ENCODE measurements around the gene AKAP8. TPM values are rescaled to one million over a fixed set of nuclear protein-coding genes. Genes with fewer than 3 reads are reported as not detected.

AKAP8 gene
- total and polyA plus RNA-seq, 2 of the 4 experiments (the other 2 are of a cell fraction) = 12.2 to 13.4 TPM

DNA sequence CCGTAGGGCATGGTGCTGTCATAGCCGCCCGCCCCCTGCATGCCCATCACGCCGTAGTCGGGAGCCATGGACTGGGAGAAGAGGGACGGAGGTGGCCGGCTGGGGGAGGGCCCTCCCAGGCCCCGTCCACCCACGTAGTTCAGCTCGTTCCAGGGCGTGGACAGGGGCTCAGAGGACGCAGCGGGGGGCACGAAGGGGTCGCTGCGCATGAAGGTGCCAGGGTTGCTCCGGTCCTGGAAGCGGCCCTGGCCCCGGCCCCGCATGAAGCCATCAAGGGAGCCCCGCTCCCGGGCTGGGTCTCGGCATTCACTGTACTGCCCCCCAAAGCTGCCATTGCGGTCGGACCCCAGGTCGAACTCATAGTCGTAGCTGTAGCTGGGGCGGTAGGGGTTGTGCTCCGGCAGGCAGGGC lies 6.7 kb downstream of the AKAP8 start:
- in situ Hi-C loops (cut with MboI; ENCODE audit: low sequenced_read_pairs) (no loop called here), dilution Hi-C loops (cut with HindIII; ENCODE audit: low sequenced_read_pairs, unreplicated experiment) (no loop called here), intact Hi-C loops (cut with micrococcal nuclease) (loop anchor here (10.0 kb wide), 1 partner anchor 268 kb away; the partner anchor contains the start of gene SYDE1)
- Histone ChIP-seq H2AK5ac (ENCODE audit: low read depth, low read length) (no peak overlapping the region), H3K27ac (ENCODE audit: insufficient read depth, low read length) (no peak overlapping the region), H3K4me3 (ENCODE audit: insufficient read depth, low read depth, low read length) (no peak overlapping the region), H3K9me1 (ENCODE audit: insufficient read depth, low read length) (peaks cover 7% of the 10 kb centered on the region), H3K4me2 (ENCODE audit: low read depth, low read length) (no peak overlapping the region), H3K4me1 (ENCODE audit: control insufficient read depth, insufficient read depth, low read length) (peaks cover 8% of the 10 kb centered on the region), H3K79me1 (ENCODE audit: low read depth in 1 of 2, low read length in 2 of 2) (peaks cover 7 to 70% of the 10 kb centered on the region in 2 experiments), H3K27me3 (ENCODE audit: control insufficient read depth, insufficient read depth, low read length) (no peaks in the 10 kb centered on the region), H2BK20ac (ENCODE audit: low read depth, low read length) (no peak overlapping the region), H2AFZ (replicated peaks; ENCODE audit: low read length, poor library complexity) (no peak overlapping the region), H2BK120ac (ENCODE audit: low read depth, low read length) (no peak overlapping the region), H4K5ac (ENCODE audit: low read depth, low read length) (no peak overlapping the region), H2BK5ac (ENCODE audit: low read depth, low read length, poor library complexity, severe bottlenecking) (no peak overlapping the region), H3K56ac (ENCODE audit: extremely low read depth, insufficient read depth, low read length) (no peak overlapping the region), H3K4ac (ENCODE audit: low read depth, low read length) (no peak overlapping the region), H4K8ac (ENCODE audit: low read depth in 2 of 2, low read length in 2 of 2) (no peak overlapping the region), H3K18ac (ENCODE audit: low read depth, low read length) (no peak overlapping the region), H3K9me3 (ENCODE audit: control insufficient read depth, insufficient read depth, low read length) (no peaks in the 10 kb centered on the region), H3K36me3 (ENCODE audit: control insufficient read depth, insufficient read depth, low read length) (peaks cover 53% of the 10 kb centered on the region), H4K20me1 (ENCODE audit: insufficient read depth, low read length) (peaks cover 45% of the 10 kb centered on the region), H3K9ac (ENCODE audit: low read depth, low read length) (no peak overlapping the region), H2AK9ac (replicated peaks; ENCODE audit: low read depth, low read length, poor library complexity) (no peak overlapping the region), H3K23ac (ENCODE audit: low read depth, low read length) (no peak overlapping the region), H3K14ac (replicated peaks; ENCODE audit: low read depth, low read length) (no peak overlapping the region), H4K91ac (ENCODE audit: insufficient read depth, low read depth, low read length) (no peak overlapping the region), H2BK15ac (ENCODE audit: low read depth, low read length) (no peak overlapping the region)
- DNase-seq (no peak), ATAC-seq (ENCODE audit: low read depth) (no peak)
- ChIA-PET POLR2A (ENCODE audit: unreplicated experiment) (no interaction called here), CTCF (no interaction called here)
- no TSS peak for BruUV-seq (replicated peaks)
- 98% methylated on average over 16 of the region's 30 CpGs; no CpG with 5 or more reads in 1 of the 2 experiments for WGBS, 2 experiments (ENCODE audit: extremely low coverage in 2 of 2, insufficient read length in 1 of 2)
- TF ChIP-seq, protein P1, sequence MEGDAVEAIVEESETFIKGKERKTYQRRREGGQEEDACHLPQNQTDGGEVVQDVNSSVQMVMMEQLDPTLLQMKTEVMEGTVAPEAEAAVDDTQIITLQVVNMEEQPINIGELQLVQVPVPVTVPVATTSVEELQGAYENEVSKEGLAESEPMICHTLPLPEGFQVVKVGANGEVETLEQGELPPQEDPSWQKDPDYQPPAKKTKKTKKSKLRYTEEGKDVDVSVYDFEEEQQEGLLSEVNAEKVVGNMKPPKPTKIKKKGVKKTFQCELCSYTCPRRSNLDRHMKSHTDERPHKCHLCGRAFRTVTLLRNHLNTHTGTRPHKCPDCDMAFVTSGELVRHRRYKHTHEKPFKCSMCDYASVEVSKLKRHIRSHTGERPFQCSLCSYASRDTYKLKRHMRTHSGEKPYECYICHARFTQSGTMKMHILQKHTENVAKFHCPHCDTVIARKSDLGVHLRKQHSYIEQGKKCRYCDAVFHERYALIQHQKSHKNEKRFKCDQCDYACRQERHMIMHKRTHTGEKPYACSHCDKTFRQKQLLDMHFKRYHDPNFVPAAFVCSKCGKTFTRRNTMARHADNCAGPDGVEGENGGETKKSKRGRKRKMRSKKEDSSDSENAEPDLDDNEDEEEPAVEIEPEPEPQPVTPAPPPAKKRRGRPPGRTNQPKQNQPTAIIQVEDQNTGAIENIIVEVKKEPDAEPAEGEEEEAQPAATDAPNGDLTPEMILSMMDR (conservative IDR thresholded peaks at IDR 0.05; ENCODE audit: low read depth, low read length) = no peak
- TF ChIP-seq CHD1 (IDR thresholded peaks at IDR 0.05; ENCODE audit: low read depth, low read length) (no peak), MAFK (IDR thresholded peaks at IDR 0.05; ENCODE audit: low read depth, low read length) (no peak), NFE2L2 (IDR thresholded peaks at IDR 0.05; ENCODE audit: low read depth, low read length) (no peak), CEBPB (IDR thresholded peaks at IDR 0.05; ENCODE audit: low read depth, low read length) (no peak), RFX5 (IDR thresholded peaks at IDR 0.05; ENCODE audit: low read depth, low read length) (no peak), MXI1 (IDR thresholded peaks at IDR 0.05; ENCODE audit: borderline replicate concordance, low read depth, low read length) (no peak), RAD21 (IDR thresholded peaks at IDR 0.05; ENCODE audit: low read length) (no peak), MAZ (IDR thresholded peaks at IDR 0.05; ENCODE audit: borderline replicate concordance, low read depth, low read length) (no peak), SMC3 (IDR thresholded peaks at IDR 0.05; ENCODE audit: low read depth, low read length) (no peak), RCOR1 (IDR thresholded peaks at IDR 0.05; ENCODE audit: insufficient replicate concordance, low read length) (no peak), BHLHE40 (IDR thresholded peaks at IDR 0.05; ENCODE audit: low read depth, low read length) (no peak), FOS (IDR thresholded peaks at IDR 0.05; ENCODE audit: low read depth, low read length) (no peak), POLR2A (IDR thresholded peaks at IDR 0.05; ENCODE audit: low read depth, low read length) (no peak)
- TF ChIP-seq, protein P2, sequence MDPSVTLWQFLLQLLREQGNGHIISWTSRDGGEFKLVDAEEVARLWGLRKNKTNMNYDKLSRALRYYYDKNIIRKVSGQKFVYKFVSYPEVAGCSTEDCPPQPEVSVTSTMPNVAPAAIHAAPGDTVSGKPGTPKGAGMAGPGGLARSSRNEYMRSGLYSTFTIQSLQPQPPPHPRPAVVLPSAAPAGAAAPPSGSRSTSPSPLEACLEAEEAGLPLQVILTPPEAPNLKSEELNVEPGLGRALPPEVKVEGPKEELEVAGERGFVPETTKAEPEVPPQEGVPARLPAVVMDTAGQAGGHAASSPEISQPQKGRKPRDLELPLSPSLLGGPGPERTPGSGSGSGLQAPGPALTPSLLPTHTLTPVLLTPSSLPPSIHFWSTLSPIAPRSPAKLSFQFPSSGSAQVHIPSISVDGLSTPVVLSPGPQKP (IDR thresholded peaks at IDR 0.05; ENCODE audit: borderline replicate concordance, low read depth, low read length) = no peak
- TF ChIP-seq, protein P3, sequence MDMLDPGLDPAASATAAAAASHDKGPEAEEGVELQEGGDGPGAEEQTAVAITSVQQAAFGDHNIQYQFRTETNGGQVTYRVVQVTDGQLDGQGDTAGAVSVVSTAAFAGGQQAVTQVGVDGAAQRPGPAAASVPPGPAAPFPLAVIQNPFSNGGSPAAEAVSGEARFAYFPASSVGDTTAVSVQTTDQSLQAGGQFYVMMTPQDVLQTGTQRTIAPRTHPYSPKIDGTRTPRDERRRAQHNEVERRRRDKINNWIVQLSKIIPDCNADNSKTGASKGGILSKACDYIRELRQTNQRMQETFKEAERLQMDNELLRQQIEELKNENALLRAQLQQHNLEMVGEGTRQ (IDR thresholded peaks at IDR 0.05; ENCODE audit: low read depth, low read length) = no peak

Measured in IMR-90 (cell line).